Astrocyte of the spinal cord (primary cell): ENCODE results near the gene SMCHD1.

ENCODE experiments used
- DNase-seq: peaks from one replicate; pipeline ENCODE4 v3.0.0; 2011; ENCODE audit warnings: low read depth, low spot score
- H3K4me3 ChIP-seq: 2 replicates; pipeline ENCODE4 v1.5.1; 2011; ENCODE audit warnings: low read depth, mild to moderate bottlenecking, low read length, moderate library complexity
- CTCF ChIP-seq: IDR thresholded peaks from 2 replicates; pipeline ENCODE4 v1.5.1; 2012; ENCODE audit warnings: low read depth, mild to moderate bottlenecking, low read length, inconsistent platforms
- in situ Hi-C: cut with HindIII; loops from 2 replicates; pipeline ENCODE4 v1.10.0; 2017; ENCODE audit warnings: low sequenced_read_pairs

Gene SMCHD1

GRCh38 chr18:2642771-2643170, 12.8 kb upstream of the SMCHD1 start:
- H3K4me3 ChIP-seq = no peak overlapping the region
- no peak for TF ChIP-seq CTCF
- peak; percentile 39 for DNase-seq
- in situ Hi-C loops = no loop called here

- no peak for DNase-seq
- H3K4me3 ChIP-seq = no peak overlapping the region
- no peak for TF ChIP-seq CTCF
- in situ Hi-C loops = no loop called here
These were observed 11.0 kb upstream of the SMCHD1 start for GRCh38 chr18:2644535-2644934.

GRCh38 chr18:2651981-2652380, 3.5 kb upstream of the SMCHD1 start:
- H3K4me3 ChIP-seq = no peak overlapping the region
- no peak for TF ChIP-seq CTCF
- DNase-seq = no peak
- in situ Hi-C loops = no loop called here

- no peak overlapping the region for H3K4me3 ChIP-seq
- DNase-seq = no peak
- in situ Hi-C loops = no loop called here
- no peak for TF ChIP-seq CTCF
These were observed 2.1 kb upstream of the SMCHD1 start for GRCh38 chr18:2653467-2653866.

GRCh38 chr18:2654169-2654927, 1.2 kb upstream of the SMCHD1 start:
- in situ Hi-C loops = no loop called here
- DNase-seq = peak; percentile 47
- no peak for TF ChIP-seq CTCF

GRCh38 chr18:2654928-2655177, 673 bp upstream of the SMCHD1 start:
- peak overlapping the region; percentile 93 for H3K4me3 ChIP-seq
- in situ Hi-C loops = no loop called here
- DNase-seq = no peak
- TF ChIP-seq CTCF = no peak

More at GRCh38 chr18:2654169-2654927, 1.2 kb upstream of the SMCHD1 start:
- peak overlapping the region; percentile 93 for H3K4me3 ChIP-seq

- DNase-seq = no peak
- in situ Hi-C loops = no loop called here
- TF ChIP-seq CTCF = no peak
- H3K4me3 ChIP-seq = peak overlapping the region; percentile 93
These were observed 369 bp downstream of the SMCHD1 start for GRCh38 chr18:2655954-2656236.
